ENCODE data around the gene STIP1.

STIP1 gene

DNA sequence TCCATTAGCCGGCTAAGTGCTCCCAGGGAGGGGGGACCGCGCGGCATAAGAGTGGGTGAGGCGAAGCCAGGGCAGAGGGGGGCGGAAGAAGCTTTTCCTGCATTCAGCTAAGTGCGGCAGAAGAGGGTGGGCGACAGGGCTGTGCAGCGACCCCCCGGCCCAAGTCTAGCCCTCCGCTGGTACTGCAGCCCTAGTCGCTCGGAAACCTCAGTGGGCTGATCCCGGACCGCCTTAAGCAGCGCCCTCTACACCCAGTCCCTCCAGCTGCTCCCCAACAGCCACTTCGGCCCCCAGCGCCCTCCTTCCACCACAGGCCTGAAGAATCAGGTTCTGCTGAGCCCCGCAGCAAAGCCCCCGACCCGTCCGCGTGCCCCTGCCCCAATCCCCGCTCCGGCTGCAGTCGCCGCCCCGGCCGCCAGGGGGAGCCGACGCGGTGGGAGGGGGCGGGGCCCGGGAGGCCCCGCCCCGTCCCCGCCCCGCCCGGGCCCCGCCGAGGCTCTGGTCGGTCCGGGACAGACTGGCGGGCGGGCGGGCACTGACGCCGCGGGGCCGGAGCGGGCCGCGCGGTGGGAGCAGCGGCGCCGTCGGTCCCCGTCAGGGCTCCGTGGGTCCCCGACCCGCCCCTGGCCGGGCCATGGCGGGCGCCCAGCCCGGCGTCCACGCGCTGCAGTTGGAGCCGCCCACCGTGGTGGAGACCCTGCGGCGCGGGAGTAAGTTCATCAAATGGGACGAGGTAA lies 65.2 kb downstream of the STIP1 start, which contains the start of gene PLCB3:
PLCB3 (plus strand) TSS at position 515 of the 737 bp plus-strand sequence; CDS start at position 635, 120 bp downstream.
- DNase-seq (ENCODE audit: low spot score): peak; percentile 88

DNA sequence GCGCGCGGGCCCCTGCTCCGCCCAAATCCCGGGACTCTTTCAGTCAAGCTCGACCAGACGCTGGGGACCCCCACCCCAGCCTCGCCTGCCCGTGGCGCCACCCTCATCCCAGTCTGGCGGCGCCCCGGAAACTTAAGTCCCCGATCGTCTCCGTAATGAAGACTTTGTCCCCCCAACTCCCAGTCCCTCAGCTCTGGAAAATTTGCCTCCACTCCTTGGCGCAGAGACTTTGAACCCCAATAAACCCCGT lies 65.7 kb downstream of the STIP1 start:
- no peak for DNase-seq (ENCODE audit: low spot score)

DNA sequence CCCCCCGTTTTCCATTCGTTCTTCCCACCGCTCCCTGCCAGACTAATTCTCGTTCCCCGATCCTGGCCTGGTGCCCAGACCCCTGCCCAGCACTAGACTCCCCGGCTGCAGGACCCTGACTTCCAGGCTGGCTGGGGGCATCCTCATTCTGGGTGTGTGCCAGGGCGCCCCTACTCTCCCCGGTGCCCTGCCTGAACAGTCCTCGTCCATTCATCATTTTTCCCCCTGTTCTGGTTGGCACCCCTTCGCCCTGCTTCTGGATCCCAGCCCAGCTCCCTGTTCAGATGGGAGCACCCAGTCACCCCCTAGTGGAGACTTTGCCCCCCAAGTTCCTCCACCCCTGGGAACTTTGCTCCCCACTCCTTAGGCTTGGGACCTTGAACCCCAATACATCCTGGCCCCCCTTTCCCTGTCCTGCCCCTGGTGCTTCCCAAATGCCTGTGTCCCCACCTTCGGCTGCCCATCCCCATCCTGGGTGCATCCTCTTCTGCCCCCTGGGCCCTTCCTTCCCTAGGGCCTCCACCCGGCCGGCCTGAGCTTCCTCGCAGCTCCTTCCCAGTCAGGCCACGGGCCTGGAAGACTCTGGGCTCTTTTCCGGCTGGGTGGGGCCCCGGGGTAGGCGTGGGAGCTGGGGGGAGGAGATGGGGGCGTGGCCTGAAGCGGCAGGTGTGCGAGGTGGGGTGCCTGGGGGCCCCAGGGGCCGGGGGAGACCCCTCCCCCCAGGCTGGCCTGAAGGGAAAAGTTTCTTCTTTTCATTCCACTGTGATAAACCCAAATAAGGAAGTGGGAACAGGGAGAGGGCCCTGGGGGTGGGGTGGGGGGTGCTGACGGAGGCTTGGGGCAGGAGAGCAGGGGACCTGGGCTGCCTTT lies 66.3 kb downstream of the STIP1 start:
- no peak for DNase-seq (ENCODE audit: low spot score)

DNA sequence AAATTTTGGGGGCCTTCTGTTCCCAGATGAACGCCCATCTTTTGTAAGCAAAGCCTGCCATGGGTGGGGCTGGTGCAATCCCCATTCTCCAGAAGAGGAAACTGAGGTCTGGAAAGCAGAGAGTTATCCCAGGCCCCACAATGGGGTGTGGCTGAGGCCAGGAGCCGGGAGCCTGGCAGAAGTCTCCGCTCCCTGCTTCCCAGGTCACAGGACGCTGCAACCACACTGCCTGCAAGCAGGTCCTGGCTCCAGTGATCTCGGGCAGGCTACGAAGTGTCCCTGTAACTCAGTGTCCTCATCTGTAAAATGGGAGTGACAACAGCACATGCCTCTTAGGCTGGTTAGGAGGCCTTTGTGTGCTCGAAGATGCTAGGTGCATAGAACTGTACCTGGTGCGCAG lies 67.1 kb downstream of the STIP1 start:
- DNase-seq (ENCODE audit: low spot score): no peak

GRCh38 chr11:64253481-64253880 lies 67.5 kb downstream of the STIP1 start:
- no peak for DNase-seq (ENCODE audit: low spot score)

Measured in ecto neural progenitor cell (in vitro differentiated cells).